Sigmoid colon (tissue), 4 donors: ENCODE data around the gene CEACAM19.

Experiments
- CTCF ChIP-seq, 4 experiments: fragments of 450-650 bp in 3 of 4; fragments of 200-600 bp in 1 of 4; IDR thresholded peaks; one replicate each; pipeline ENCODE4 v1.5.1; 2016 to 2019; ENCODE audit warnings: antibody characterized with exemption in 4 of 4, mild to moderate bottlenecking in 3 of 4, moderate library complexity in 2 of 4
- EP300 ChIP-seq, 4 donors: sonication (generic); formaldehyde crosslinking; IDR thresholded peaks; one replicate each; pipeline ENCODE4 v1.6.1; 2017; ENCODE audit warnings: antibody characterized with exemption in 4 of 4
- POLR2A ChIP-seq, 2 donors: fragments of 450-650 bp; IDR thresholded peaks; one replicate each; pipeline ENCODE4 v1.6.1; 2016; ENCODE audit warnings: antibody characterized with exemption in 2 of 2, mild to moderate bottlenecking in 2 of 2, moderate library complexity in 2 of 2
- POLR2AphosphoS5 ChIP-seq, 4 donors: sonication (generic); formaldehyde crosslinking; IDR thresholded peaks; one replicate each; pipeline ENCODE4 v1.6.1; 2017; ENCODE audit warnings: antibody characterized with exemption in 4 of 4

GRCh38 chr19:44657211-44657921 lies 13.9 kb upstream of the CEACAM19 start:
- no peak for TF ChIP-seq POLR2A (IDR thresholded peaks at IDR 0.05)
- TF ChIP-seq CTCF (IDR thresholded peaks at IDR 0.05) = peak; percentile 71 to 93 (median 83)
- no peak for TF ChIP-seq EP300 (IDR thresholded peaks at IDR 0.05)
- no peak for TF ChIP-seq POLR2AphosphoS5 (IDR thresholded peaks at IDR 0.05)
